ENCODE measurements around the gene HGS. TPM values are rescaled to one million over a fixed set of nuclear protein-coding genes. Genes with fewer than 3 reads are reported as not detected.

Gene HGS
- total RNA-seq, 1 donor from 2014 or later: 46.2 TPM

DNA sequence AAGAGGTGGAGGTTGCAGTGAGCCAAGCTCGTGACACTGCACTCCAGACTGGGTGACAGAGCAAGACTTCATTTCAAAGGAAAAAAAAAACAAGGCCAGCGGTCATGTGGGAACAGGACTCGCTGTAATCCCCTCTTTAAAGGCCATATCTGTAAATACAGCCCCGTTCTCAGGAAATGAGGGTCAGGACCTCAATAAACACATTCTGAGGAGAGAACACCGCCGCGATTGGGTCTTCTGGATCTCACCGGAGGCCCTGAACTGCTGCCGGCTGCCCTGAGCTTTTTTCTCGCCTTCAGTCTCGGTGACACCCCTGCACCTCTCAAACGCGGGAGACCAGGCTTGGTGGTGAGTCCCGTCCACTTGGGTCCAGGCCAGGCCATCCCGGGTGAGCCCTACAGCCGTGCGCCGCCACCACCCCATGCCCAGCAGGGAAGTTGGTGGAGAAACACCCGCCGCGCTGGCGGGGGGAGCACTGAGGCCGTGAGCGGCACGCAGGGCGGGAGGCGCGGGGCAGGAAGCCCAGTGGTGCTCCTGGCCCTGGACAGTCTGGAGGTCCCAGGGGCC is 56.7 kb downstream of the HGS start:
- Histone ChIP-seq H3K27ac (no peak overlapping the region), H3K9ac (no peak overlapping the region), H2AFZ (replicated peaks) (no peak overlapping the region), H3K79me2 (ENCODE audit: low read depth) (no peaks in the 10 kb centered on the region), H3K4me1 (no peaks in the 10 kb centered on the region), H3K36me3 (no peaks in the 10 kb centered on the region), H3K4me3 (no peak overlapping the region), H3K27me3 (no peaks in the 10 kb centered on the region), H3K9me3 (ENCODE audit: low read depth) (no peaks in the 10 kb centered on the region), H3F3A (ENCODE audit: low read depth) (peaks cover 10% of the 10 kb centered on the region), H3K4me2 (no peak overlapping the region), H4K20me1 (ENCODE audit: low read depth) (no peaks in the 10 kb centered on the region)
- no peak for TF ChIP-seq EZH2 (IDR thresholded peaks at IDR 0.05)
- TF ChIP-seq, protein P1, sequence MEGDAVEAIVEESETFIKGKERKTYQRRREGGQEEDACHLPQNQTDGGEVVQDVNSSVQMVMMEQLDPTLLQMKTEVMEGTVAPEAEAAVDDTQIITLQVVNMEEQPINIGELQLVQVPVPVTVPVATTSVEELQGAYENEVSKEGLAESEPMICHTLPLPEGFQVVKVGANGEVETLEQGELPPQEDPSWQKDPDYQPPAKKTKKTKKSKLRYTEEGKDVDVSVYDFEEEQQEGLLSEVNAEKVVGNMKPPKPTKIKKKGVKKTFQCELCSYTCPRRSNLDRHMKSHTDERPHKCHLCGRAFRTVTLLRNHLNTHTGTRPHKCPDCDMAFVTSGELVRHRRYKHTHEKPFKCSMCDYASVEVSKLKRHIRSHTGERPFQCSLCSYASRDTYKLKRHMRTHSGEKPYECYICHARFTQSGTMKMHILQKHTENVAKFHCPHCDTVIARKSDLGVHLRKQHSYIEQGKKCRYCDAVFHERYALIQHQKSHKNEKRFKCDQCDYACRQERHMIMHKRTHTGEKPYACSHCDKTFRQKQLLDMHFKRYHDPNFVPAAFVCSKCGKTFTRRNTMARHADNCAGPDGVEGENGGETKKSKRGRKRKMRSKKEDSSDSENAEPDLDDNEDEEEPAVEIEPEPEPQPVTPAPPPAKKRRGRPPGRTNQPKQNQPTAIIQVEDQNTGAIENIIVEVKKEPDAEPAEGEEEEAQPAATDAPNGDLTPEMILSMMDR (IDR thresholded peaks at IDR 0.05): no peak
- TF ChIP-seq EZH2phosphoT487 (IDR thresholded peaks at IDR 0.05): no peak
- H3K4me1 Mint-ChIP-seq: no peaks in the 10 kb centered on the region
- H3K27me3 Mint-ChIP-seq (ENCODE audit: insufficient read depth, low read depth): peaks cover 11% of the 10 kb centered on the region
- no peak overlapping the region for H3K4me3 Mint-ChIP-seq
- peaks cover 2% of the 10 kb centered on the region for H3K9me3 Mint-ChIP-seq
- no peak overlapping the region for H3K27ac Mint-ChIP-seq
- H3K36me3 Mint-ChIP-seq: peaks cover 2% of the 10 kb centered on the region
- no peak for DNase-seq (ENCODE audit: low spot score)

DNA sequence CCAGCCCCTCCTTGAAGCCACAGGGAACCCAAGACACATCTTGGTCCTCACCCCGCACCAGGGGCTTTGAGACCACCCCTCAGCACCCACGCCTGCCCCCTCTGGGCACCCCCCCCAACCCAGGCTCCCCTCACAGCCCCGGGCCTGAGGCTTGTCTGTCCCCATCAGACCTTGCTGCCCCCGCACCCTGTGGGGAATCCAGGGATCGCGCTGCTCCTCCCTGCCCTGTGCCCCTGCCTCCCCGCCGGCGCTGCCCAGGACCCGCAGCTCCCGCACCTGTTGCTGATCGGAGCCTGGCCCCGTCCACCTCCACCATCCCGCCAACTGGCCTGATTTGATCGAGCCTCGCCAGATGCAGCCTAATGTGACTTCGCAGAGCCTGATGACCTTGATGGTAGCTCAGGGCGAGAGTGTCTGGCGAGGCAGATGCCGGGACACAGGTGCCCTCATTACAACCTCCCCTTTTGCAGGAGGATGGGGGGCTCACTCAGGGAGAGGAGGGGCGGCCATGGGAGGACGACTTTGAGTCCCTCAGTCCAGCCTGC is 57.3 kb downstream of the HGS start:
- Mint-ChIP-seq H3K36me3 (peaks cover 2% of the 10 kb centered on the region), H3K9me3 (peaks cover 2% of the 10 kb centered on the region), H3K4me1 (no peaks in the 10 kb centered on the region), H3K4me3 (no peak overlapping the region), H3K27me3 (ENCODE audit: insufficient read depth, low read depth) (peaks cover 9% of the 10 kb centered on the region), H3K27ac (no peak overlapping the region)
- Histone ChIP-seq H3K4me3 (no peak overlapping the region), H3K4me2 (no peak overlapping the region), H2AFZ (replicated peaks) (no peak overlapping the region), H3K9ac (no peak overlapping the region), H3K27ac (no peak overlapping the region), H3K36me3 (no peaks in the 10 kb centered on the region), H3F3A (ENCODE audit: low read depth) (peaks cover 10% of the 10 kb centered on the region), H3K27me3 (no peaks in the 10 kb centered on the region), H3K9me3 (ENCODE audit: low read depth) (no peaks in the 10 kb centered on the region), H3K4me1 (no peaks in the 10 kb centered on the region), H4K20me1 (ENCODE audit: low read depth) (no peaks in the 10 kb centered on the region), H3K79me2 (ENCODE audit: low read depth) (no peaks in the 10 kb centered on the region)
- TF ChIP-seq, protein P1 (IDR thresholded peaks at IDR 0.05): no peak
- no peak for TF ChIP-seq EZH2phosphoT487 (IDR thresholded peaks at IDR 0.05)
- no peak for TF ChIP-seq EZH2 (IDR thresholded peaks at IDR 0.05)
- DNase-seq (ENCODE audit: low spot score): no peak

DNA sequence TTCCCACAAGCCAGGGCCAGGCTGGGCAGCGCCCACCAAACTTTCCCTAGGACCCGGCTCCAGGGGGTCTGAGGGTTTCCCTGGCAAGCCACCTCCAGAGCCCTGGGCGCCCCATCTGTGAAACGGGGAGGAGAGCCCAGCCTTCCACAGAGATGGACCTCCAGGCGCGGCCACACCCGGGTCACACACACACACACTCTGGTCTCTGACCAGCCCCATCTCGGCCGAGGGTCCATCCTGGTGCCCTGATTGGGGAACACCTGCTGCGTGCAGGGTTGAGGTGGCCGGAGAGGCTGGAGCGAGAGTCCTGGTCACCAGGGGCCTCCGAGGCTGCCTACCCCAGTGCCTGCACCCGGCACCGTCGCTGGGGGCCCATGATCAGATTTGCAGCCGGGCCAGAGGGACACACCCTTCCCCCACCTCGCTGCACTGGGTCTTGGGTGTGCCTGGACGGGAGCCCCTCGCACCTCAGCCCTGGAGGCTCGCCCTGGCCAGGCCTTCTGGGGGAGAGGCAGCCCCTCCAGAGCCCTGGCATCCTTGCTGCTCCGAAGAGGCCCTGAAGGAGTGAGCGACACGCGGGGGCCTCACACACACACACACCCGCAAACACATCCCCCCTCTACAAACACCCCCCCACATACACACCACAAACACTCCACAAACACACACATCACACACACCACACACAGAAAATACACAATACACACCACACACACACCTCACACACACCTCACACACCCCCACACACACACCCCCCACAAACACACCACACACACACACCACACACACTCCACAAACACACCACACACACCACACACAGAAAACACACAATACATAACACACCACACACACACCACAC is 58.0 kb downstream of the HGS start:
- H3K4me2 ChIP-seq: no peak overlapping the region
- DNase-seq (ENCODE audit: low spot score): no peak
- no peak overlapping the region for H2AFZ ChIP-seq (replicated peaks)
- no peaks in the 10 kb centered on the region for H3K27me3 ChIP-seq
- TF ChIP-seq, protein P1 (IDR thresholded peaks at IDR 0.05): no peak
- no peak for TF ChIP-seq EZH2phosphoT487 (IDR thresholded peaks at IDR 0.05)
- no peak for TF ChIP-seq EZH2 (IDR thresholded peaks at IDR 0.05)
- H3K9me3 Mint-ChIP-seq: peaks cover 2% of the 10 kb centered on the region
- H3K4me1 ChIP-seq: no peaks in the 10 kb centered on the region
- peaks cover 9% of the 10 kb centered on the region for H3K27me3 Mint-ChIP-seq (ENCODE audit: insufficient read depth, low read depth)
- H3F3A ChIP-seq (ENCODE audit: low read depth): peaks cover 10% of the 10 kb centered on the region
- H3K36me3 Mint-ChIP-seq: peaks cover 2% of the 10 kb centered on the region
- no peaks in the 10 kb centered on the region for H3K9me3 ChIP-seq (ENCODE audit: low read depth)
- H3K4me1 Mint-ChIP-seq: no peaks in the 10 kb centered on the region
- no peaks in the 10 kb centered on the region for H3K36me3 ChIP-seq
- peak overlapping the region; percentile 23 for H3K27ac Mint-ChIP-seq
- no peaks in the 10 kb centered on the region for H4K20me1 ChIP-seq (ENCODE audit: low read depth)
- H3K4me3 Mint-ChIP-seq: peak overlapping the region; percentile 62
- H3K9ac ChIP-seq: no peak overlapping the region
- H3K79me2 ChIP-seq (ENCODE audit: low read depth): no peaks in the 10 kb centered on the region
- H3K27ac ChIP-seq: no peak overlapping the region
- no peak overlapping the region for H3K4me3 ChIP-seq

Small RNA genes within 50 kb of the gene (microRNA-seq; reads per million reads assigned to microRNA genes)
- not detected for gene MIR6786

Small RNA genes within 50 kb of the gene (small RNA-seq; reads per million reads assigned to genes)
- gene MIR6786: not detected

Other genes starting within 250 kb of the HGS start
- 1,228 and 2,405 TPM in 2 replicates for gene ACTG1, start 171.2 kb upstream of the HGS start, total RNA-seq (ENCODE audit: low replicate concordance)
- gene FSCN2, start 155.6 kb upstream of the HGS start, total RNA-seq (ENCODE audit: low replicate concordance): 0.28 TPM in 1 of 2 replicates, not detected in the other
- 9.7 and 36.5 TPM in 2 replicates for gene FAAP100, start 131.7 kb upstream of the HGS start, total RNA-seq (ENCODE audit: low replicate concordance)
- gene NPLOC4, start 46.9 kb upstream of the HGS start, total RNA-seq (ENCODE audit: low replicate concordance): 44.1 and 58.7 TPM in 2 replicates
- 0.93 and 2.2 TPM in 2 replicates for gene TSPAN10, start 46.8 kb upstream of the HGS start, total RNA-seq (ENCODE audit: low replicate concordance)
- not detected in 2 replicates for gene PDE6G, start 27.5 kb upstream of the HGS start, total RNA-seq (ENCODE audit: low replicate concordance)
- 11.9 and 51.4 TPM in 2 replicates for gene OXLD1, start 17.4 kb upstream of the HGS start, total RNA-seq (ENCODE audit: low replicate concordance)
- 22.4 and 27.8 TPM in 2 replicates for gene CCDC137, start 17.3 kb upstream of the HGS start, total RNA-seq (ENCODE audit: low replicate concordance)
- 31.2 and 40.3 TPM in 2 replicates for gene ARL16, start 214 bp upstream of the HGS start, total RNA-seq (ENCODE audit: low replicate concordance)
- gene MRPL12, start 19.4 kb downstream of the HGS start, total RNA-seq (ENCODE audit: low replicate concordance): 13.2 and 30.9 TPM in 2 replicates
- gene SLC25A10, start 28.3 kb downstream of the HGS start, total RNA-seq (ENCODE audit: low replicate concordance): 9.1 and 29.3 TPM in 2 replicates
- gene GCGR, start 120.1 kb downstream of the HGS start, total RNA-seq (ENCODE audit: low replicate concordance): not detected in 2 replicates
- gene MCRIP1, start 149.3 kb downstream of the HGS start, total RNA-seq (ENCODE audit: low replicate concordance): 45.6 and 110 TPM in 2 replicates
- gene PPP1R27, start 151.0 kb downstream of the HGS start, total RNA-seq (ENCODE audit: low replicate concordance): 0.12 TPM in 1 of 2 replicates, not detected in the other
- 203 and 344 TPM in 2 replicates for gene P4HB, start 176.5 kb downstream of the HGS start, total RNA-seq (ENCODE audit: low replicate concordance)
- gene ARHGDIA, start 187.3 kb downstream of the HGS start, total RNA-seq (ENCODE audit: low replicate concordance): 25.1 and 47.9 TPM in 2 replicates
- 140 and 156 TPM in 2 replicates for gene ALYREF, start 207.6 kb downstream of the HGS start, total RNA-seq (ENCODE audit: low replicate concordance)
- gene ANAPC11, start 207.7 kb downstream of the HGS start, total RNA-seq (ENCODE audit: low replicate concordance): 100 and 220 TPM in 2 replicates
- 2.8 TPM in 1 of 2 replicates, not detected in the other for gene NPB, start 218.2 kb downstream of the HGS start, total RNA-seq (ENCODE audit: low replicate concordance)
- gene PCYT2, start 227.4 kb downstream of the HGS start, total RNA-seq (ENCODE audit: low replicate concordance): 6.8 and 17.0 TPM in 2 replicates
- gene SIRT7, start 234.2 kb downstream of the HGS start, total RNA-seq (ENCODE audit: low replicate concordance): 5.1 and 15.2 TPM in 2 replicates
- 8.1 and 12.9 TPM in 2 replicates for gene MAFG, start 243.7 kb downstream of the HGS start, total RNA-seq (ENCODE audit: low replicate concordance)

Measured in neural progenitor cell (in vitro differentiated cells).